DMS53 treated with DMSO at 0.1 percent for 48 hours (cell line): ENCODE data around the gene RNF217.

ENCODE experiments used
- DNase-seq: peaks from one replicate; lab custom pipeline; 2025; ENCODE audit not compliant: unreplicated experiment; lab: John Stamatoyannopoulos, UW

RNF217 gene

DNA sequence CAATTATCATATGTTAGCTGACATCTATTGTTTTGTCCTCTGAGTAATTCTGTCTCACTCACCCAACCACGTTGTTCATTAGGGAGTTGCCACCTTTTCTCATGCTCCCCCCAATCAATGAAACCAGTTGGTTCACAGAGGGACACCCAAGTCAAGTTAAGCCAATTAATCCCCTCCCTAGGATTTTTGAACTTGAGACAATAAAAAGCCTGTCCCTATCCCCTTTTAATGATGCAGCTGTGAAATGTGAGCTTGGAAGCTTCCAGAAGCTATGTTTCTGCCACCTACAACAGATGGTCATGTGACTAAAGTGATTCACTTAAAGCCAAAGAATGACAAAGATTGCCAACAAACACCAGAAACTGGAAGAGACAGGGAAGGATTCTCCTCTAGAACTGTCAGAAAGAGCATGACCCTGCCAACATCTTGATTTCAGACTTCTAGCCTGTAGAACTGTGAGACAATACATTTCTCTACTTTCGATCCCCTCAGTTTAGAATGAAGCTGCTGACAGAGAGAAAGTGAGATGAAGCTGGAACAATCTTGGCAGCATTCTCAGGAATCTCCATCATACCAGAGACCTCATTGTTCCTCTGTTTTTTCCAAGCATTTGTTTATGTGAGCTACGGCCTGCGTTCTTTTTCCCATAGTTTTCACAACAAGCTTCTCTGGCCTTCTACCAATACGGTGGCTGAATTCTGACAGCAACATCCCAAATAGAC is 133.5 kb downstream of the RNF217 start:
- no peak for DNase-seq

GRCh38 chr6:125097186-125097585 is 134.9 kb downstream of the RNF217 start:
- no peak for DNase-seq

- no peak for DNase-seq
These were observed 136.0 kb downstream of the RNF217 start for GRCh38 chr6:125098253-125098652.

- DNase-seq = peak; percentile 11
These were observed 137.2 kb downstream of the RNF217 start for GRCh38 chr6:125099211-125100073.

DNA sequence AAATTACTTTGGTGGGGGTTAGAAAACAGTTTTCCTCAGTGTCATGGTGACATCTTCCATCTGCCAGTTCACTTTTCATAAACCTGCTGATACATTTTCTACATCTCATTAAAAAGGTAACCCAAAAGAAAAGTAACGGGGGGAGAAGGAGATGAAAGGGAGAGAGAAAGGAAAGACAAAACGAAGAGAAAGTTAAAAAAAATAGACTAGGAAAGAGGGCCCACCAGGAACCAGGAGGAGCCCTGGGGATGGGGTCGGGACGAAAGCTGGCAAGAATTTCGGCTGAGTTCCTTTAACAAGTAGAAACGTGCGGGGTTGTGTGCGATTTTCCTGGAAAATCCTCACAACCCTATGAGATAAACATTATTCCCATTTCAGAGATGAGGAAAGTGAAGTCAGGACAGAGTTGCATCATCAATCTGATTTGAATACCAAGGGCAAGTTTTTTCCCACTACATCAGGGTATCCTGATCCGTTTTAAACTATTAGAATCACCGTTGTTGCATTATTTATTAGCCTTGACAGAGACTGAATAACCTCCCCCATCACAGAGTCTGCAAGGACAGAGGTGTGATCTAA is 137.9 kb downstream of the RNF217 start:
- DNase-seq = no peak

GRCh38 chr6:125101128-125101527 is 138.9 kb downstream of the RNF217 start:
- DNase-seq = no peak

- no peak for DNase-seq
These were observed 139.4 kb downstream of the RNF217 start for GRCh38 chr6:125101631-125102030.

- DNase-seq = no peak
These were observed 140.2 kb downstream of the RNF217 start for GRCh38 chr6:125102411-125102810.

- no peak for DNase-seq
These were observed 140.7 kb downstream of the RNF217 start for GRCh38 chr6:125102891-125103290.

GRCh38 chr6:125104425-125104824 is 142.2 kb downstream of the RNF217 start:
- no peak for DNase-seq

DNA sequence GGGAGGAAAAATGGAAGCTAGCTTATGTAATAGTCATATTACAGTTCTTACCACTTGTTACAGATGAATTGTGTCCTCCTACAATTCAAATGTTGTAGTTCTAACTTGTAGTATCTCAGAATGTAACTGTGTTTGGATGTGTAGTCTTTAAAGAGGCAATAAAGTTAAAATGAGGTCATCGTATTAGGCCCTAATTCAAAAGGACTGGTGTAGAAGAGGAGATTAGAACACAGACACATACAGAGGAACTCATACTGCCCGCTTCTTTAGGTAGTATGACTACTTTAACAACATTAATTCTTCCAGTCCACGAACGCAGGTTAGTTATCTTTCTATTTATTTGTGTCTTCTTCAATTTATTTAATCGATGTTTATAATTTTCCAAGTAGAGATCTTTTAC is 144.8 kb downstream of the RNF217 start:
- DNase-seq = no peak

DNA sequence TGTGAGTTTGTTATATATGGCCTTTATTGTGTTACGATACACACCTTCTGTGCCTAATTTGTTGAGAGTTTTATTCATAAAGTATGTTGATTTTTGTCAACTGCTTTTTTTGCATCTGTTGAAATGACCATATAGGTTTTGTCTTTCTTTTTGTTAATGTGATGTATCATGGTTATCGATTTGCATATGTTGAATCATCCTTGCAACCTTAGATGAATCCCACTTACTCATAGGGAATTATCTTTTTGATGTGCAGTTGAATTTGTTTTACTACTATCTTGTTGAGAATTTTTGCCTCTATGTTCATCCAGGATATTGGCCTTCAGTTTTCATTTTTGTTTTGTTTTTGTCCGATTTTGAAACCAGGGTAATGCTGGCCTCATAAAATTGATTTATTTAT is 145.7 kb downstream of the RNF217 start:
- DNase-seq = no peak

DNA sequence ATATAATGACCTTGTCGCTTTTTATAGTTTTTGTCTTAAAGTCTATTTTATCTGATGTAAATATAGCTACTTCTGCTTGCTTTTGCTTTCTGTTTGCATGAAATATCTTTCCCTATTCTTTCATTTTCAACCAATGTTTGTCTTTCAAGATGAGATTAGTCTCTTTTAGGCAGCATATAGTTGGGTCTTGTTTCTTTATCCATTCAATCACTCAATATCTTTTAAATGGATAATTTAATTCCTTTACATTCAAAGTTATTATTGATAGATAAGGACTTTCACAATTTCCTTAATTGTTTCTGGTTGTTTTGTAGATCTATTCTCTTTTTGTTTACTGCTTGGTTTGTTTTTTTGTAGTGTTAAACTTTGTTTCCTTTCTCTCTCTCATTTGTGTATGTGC is 147.8 kb downstream of the RNF217 start:
- DNase-seq = no peak

DNA sequence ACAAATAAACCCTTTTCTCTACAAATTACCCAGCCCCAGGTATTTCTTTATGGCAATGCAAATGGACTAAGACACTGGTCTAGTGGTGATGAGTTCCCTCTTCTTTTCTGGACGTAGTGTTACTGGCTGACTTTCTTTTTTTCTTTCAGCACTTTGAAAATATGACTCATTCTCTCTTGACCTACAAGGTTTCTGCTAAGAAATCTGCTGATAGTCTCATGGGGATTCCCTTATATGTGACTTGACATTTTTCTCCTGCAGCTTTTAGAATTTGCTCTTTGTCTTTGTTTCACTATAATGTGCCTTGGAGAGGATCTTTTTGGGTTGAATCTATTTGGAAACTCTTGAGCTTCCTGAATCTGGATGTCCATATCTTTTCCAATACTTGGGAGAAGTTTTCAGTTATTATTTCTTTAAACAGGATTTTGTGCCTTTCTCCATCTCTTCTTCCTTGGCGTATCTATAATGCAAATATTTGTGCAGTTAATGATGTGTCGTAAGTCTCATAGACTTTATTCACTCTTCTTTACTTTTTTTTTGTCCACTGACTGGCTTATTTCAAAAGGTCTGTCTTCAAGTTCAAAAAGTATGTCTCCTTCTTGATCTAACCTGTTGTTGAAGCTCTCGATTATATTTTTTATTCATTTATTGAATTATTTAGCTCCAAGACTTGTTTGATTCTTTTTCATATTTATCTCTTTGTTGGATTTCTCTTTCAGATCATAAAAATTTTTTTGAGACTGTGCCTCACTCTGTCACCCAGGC is 149.2 kb downstream of the RNF217 start:
- no peak for DNase-seq

DNA sequence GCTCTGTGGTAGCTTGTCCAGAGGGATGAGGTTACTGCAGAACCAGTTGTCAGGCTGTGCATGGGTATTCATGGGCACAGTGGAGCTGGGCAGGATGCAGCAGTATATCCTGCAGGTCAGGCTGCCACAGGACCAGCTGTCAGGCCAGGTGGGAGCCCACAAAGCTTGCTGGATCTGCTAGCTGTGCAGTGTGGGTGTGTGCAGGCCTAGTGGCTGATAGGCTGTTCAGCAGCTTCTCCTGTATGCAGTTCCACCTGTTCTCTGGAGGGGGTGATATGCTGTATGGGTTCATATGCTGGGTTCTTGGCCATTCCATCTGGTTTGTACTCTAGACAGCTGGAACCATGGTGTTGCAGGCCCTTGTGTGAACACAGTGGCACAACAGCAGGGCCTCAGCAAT is 150.7 kb downstream of the RNF217 start:
- no peak for DNase-seq

- DNase-seq = peak; percentile 26
These were observed 152.1 kb downstream of the RNF217 start for GRCh38 chr6:125114248-125114858.

GRCh38 chr6:125116170-125116569 is 153.9 kb downstream of the RNF217 start:
- no peak for DNase-seq

DNA sequence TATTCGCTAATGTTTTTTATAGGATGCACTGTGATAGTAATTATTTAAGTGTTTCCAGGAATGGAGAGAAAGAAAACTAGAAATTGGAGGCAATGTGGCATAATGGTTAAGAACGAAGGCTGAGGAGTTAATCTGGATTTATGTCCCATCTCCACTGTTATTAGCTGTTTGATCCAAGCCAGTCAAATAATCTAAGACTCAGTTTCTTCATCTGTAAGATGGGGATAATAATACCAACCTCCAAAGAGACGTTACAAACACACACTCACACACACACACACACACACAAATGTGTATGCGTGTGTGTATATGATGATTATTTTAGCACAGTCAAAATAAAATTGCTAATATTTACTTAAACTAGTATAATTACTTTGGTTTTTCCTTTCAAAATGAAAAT is 154.5 kb downstream of the RNF217 start:
- no peak for DNase-seq

DNA sequence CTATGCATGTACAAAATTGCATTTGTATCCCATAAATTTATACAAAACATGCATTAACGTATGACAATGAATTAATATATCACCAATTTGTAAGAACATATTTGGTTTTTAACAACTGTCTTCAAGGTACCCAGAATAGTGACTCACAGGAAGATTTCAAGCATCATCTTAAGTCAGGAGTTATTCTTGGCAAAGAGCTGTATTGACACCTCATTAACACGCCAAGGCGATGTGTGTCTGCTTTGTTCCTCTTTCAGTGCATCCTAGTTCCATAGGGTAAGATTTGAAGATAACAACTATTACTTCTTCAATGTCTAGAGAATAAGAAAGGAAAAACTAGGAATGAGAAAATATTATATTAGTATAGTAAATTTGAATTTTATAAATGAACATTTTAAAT is 155.6 kb downstream of the RNF217 start:
- no peak for DNase-seq

DNA sequence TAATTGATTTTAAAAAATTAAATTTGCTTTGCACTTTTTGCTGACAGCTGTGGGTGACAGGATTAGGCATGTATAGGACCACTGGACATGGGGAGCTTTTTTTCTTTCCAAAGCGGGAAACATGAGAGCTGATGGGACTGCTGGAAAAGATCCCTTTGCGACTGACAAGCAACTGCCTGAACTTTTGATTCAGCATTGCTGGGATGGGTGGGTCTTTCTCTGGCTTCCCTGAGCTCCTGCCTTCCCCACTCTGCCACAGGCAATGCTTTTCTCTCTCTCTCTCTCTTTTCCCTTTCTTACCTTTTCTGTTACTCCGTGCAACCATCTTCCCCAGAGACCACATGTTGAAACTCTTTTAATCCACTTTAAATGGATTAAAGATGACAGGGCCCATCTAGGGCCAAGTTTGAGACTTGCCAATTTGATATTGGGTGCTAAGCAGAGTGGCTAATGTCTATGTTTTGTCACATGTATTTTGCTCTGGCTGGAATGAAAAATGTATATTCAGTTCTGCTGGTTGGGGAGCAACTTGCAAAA is 157.9 kb downstream of the RNF217 start:
- no peak for DNase-seq

DNA sequence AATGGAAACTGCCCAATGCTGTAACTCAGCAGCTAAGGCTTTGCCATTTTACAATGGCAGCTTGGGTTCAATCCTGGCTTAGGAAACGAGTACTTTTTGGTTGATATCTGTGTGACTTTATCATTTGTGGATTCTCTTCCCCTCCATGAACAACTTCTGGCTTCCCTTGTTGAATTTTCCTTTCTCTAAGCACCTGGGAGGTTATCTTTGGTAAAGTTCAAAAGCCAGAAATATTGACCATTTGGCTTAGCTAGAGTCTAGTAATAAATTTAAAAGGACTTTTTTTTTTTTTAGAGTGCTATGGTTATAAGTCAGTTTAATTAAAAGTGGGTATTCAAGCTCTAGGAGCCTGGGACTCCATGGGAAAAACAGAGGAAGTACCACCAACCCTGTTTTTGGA is 159.7 kb downstream of the RNF217 start:
- no peak for DNase-seq
